Osteocyte (in vitro differentiated cells): ENCODE data around the gene KIRREL3. TPM values are rescaled to one million over a fixed set of nuclear protein-coding genes. Genes with fewer than 3 reads are reported as not detected.

ENCODE experiments used
- DNase-seq: peaks from one replicate; pipeline ENCODE4 v3.0.0; 2021; ENCODE audit warnings: mixed read lengths; ENCODE audit not compliant: unreplicated experiment; ENCODE audit errors: extremely low spot score
- H3K27ac Mint-ChIP-seq: one replicate; pipeline ENCODE4 v1.8.0; 2021; ENCODE audit warnings: mild to moderate bottlenecking, mixed read lengths; ENCODE audit not compliant: unreplicated experiment
- H3K27me3 Mint-ChIP-seq: one replicate; pipeline ENCODE4 v1.8.0; 2021; ENCODE audit warnings: mixed read lengths; ENCODE audit not compliant: unreplicated experiment
- H3K36me3 Mint-ChIP-seq: one replicate; pipeline ENCODE4 v1.8.0; 2021; ENCODE audit warnings: mixed read lengths; ENCODE audit not compliant: unreplicated experiment
- H3K4me1 Mint-ChIP-seq: one replicate; pipeline ENCODE4 v1.8.0; 2021; ENCODE audit warnings: mixed read lengths; ENCODE audit not compliant: unreplicated experiment
- H3K4me3 Mint-ChIP-seq: one replicate; pipeline ENCODE4 v1.8.0; 2021; ENCODE audit warnings: mild to moderate bottlenecking, moderate library complexity, mixed read lengths; ENCODE audit not compliant: unreplicated experiment
- H3K9me3 Mint-ChIP-seq: one replicate; pipeline ENCODE4 v1.8.0; 2021; ENCODE audit warnings: mixed read lengths; ENCODE audit not compliant: unreplicated experiment
- total RNA-seq: library from RNA; stranded (reverse); gene quantifications from 2 replicates; pipeline ENCODE4 v1.2.1, GENCODE V29; 2021
- TF ChIP-seq, protein P1 (sequence below): fragments of 200-600 bp; sonication (generic); IDR thresholded peaks from 2 replicates; pipeline ENCODE4 v1.5.0; 2021; ENCODE audit warnings: antibody characterized with exemption, mild to moderate bottlenecking, moderate library complexity

KIRREL3 gene
- total RNA-seq, 1 donor from 2014 or later = 1.2 TPM

DNA sequence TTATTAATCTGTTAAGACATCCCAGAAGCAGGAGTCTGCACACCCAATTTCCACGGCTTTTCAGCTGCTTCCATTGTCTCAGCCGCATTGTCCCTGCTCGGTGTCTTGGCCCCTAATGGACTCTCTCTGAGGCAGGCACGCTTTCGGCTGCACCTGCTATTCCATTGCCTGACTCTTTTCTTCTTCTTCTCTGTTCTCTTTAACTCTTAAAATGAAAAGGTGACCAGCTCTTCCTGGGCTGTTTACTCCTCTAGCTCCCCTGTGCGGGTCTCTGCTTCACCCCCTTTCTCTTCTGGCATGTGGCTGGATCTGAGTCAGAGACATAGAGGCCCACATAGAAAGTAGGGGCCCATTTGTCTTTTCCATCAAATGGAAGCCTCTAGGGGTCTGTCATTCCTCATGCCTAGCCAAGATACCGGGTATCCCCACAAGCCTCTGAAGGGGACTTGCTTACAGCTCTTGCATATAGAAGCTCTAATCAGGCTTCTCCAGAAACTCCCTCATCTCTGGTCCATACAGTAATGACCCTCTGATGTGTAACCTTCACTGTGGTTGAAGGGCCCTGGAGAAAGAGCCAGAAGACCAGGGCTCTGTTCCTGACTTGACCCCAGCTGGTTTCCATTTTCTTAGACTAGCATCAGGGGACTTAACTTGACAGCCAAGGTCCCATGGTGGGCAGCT is 401.2 kb downstream of the KIRREL3 start:
- TF ChIP-seq, protein P1, sequence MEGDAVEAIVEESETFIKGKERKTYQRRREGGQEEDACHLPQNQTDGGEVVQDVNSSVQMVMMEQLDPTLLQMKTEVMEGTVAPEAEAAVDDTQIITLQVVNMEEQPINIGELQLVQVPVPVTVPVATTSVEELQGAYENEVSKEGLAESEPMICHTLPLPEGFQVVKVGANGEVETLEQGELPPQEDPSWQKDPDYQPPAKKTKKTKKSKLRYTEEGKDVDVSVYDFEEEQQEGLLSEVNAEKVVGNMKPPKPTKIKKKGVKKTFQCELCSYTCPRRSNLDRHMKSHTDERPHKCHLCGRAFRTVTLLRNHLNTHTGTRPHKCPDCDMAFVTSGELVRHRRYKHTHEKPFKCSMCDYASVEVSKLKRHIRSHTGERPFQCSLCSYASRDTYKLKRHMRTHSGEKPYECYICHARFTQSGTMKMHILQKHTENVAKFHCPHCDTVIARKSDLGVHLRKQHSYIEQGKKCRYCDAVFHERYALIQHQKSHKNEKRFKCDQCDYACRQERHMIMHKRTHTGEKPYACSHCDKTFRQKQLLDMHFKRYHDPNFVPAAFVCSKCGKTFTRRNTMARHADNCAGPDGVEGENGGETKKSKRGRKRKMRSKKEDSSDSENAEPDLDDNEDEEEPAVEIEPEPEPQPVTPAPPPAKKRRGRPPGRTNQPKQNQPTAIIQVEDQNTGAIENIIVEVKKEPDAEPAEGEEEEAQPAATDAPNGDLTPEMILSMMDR = no peak
- no peaks in the 10 kb centered on the region for H3K27me3 Mint-ChIP-seq
- H3K4me3 Mint-ChIP-seq = no peak overlapping the region
- H3K36me3 Mint-ChIP-seq = no peaks in the 10 kb centered on the region
- no peak for DNase-seq
- H3K9me3 Mint-ChIP-seq = no peaks in the 10 kb centered on the region
- H3K4me1 Mint-ChIP-seq = peaks cover 13% of the 10 kb centered on the region
- no peak overlapping the region for H3K27ac Mint-ChIP-seq

GRCh38 chr11:126598344-126599216 is 402.0 kb downstream of the KIRREL3 start:
- TF ChIP-seq, protein P1 = no peak
- no peak for DNase-seq
- Mint-ChIP-seq H3K4me1 (peaks cover 13% of the 10 kb centered on the region), H3K27me3 (no peaks in the 10 kb centered on the region), H3K36me3 (no peaks in the 10 kb centered on the region), H3K9me3 (no peaks in the 10 kb centered on the region), H3K27ac (no peak overlapping the region), H3K4me3 (no peak overlapping the region)

DNA sequence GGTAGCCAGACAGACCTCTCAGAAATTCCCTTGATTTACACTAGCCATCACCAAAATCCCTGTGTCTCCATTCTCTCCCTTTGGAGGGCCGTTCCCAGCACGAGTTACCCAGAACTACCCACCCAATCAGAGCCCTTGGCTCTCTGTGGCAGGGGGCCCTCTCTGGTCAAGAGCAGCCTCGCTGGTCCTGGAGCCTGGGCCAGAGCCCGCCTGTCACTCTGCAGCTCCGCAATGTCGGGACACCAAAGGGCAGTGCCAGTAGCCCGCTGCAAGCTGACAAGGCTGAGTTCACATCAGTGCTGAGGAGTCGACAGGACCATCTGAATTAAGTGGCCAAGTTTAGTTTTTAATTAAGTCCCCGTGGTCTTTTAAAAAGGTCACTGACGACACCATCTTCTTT is 403.5 kb downstream of the KIRREL3 start:
- Mint-ChIP-seq H3K4me1 (peaks cover 20% of the 10 kb centered on the region), H3K36me3 (no peaks in the 10 kb centered on the region), H3K9me3 (no peaks in the 10 kb centered on the region), H3K27ac (no peak overlapping the region), H3K27me3 (no peaks in the 10 kb centered on the region), H3K4me3 (no peak overlapping the region)
- TF ChIP-seq, protein P1 = no peak
- DNase-seq = no peak

- no peak for DNase-seq
- H3K27ac Mint-ChIP-seq = no peak overlapping the region
- H3K4me3 Mint-ChIP-seq = no peak overlapping the region
- no peaks in the 10 kb centered on the region for H3K27me3 Mint-ChIP-seq
- H3K9me3 Mint-ChIP-seq = no peaks in the 10 kb centered on the region
- TF ChIP-seq, protein P1 = no peak
- H3K4me1 Mint-ChIP-seq = peaks cover 15% of the 10 kb centered on the region
- no peaks in the 10 kb centered on the region for H3K36me3 Mint-ChIP-seq
These were observed 404.1 kb downstream of the KIRREL3 start for GRCh38 chr11:126596474-126596873.

- peaks cover 7% of the 10 kb centered on the region for H3K4me1 Mint-ChIP-seq
- TF ChIP-seq, protein P1 = no peak
- H3K36me3 Mint-ChIP-seq = no peaks in the 10 kb centered on the region
- no peaks in the 10 kb centered on the region for H3K27me3 Mint-ChIP-seq
- no peak overlapping the region for H3K4me3 Mint-ChIP-seq
- H3K9me3 Mint-ChIP-seq = no peaks in the 10 kb centered on the region
- no peak for DNase-seq
- H3K27ac Mint-ChIP-seq = no peak overlapping the region
These were observed 405.0 kb downstream of the KIRREL3 start for GRCh38 chr11:126595560-126595959.
